NT2/D1 (cell line): ENCODE results near the gene OSBPL2.

ENCODE experiments used
- SUZ12 ChIP-seq: IDR thresholded peaks from 2 replicates; pipeline ENCODE4 v1.6.1; 2011; ENCODE audit not compliant: insufficient read length, insufficient read depth; ENCODE audit errors: extremely low read depth
- YY1 ChIP-seq: IDR thresholded peaks from 2 replicates; pipeline ENCODE4 v1.6.1; 2011; ENCODE audit not compliant: insufficient read length, insufficient read depth
- ZNF274 ChIP-seq: IDR thresholded peaks from 2 replicates; pipeline ENCODE4 v1.6.1; 2011; ENCODE audit warnings: mild to moderate bottlenecking, low read depth, low read length

- TF ChIP-seq ZNF274, result no peak
- TF ChIP-seq YY1, result no peak
- TF ChIP-seq SUZ12, result no peak
These were observed 28.5 kb downstream of the OSBPL2 start for GRCh38 chr20:62266851-62267250.
